Measurements from ENCODE around the gene LRPAP1.
"Not testable (repeated sequence)": the region's sequence is repeated elsewhere in the genome, so short reads cannot be mapped to it uniquely, and the experiment has no call there.

Gene LRPAP1

DNA sequence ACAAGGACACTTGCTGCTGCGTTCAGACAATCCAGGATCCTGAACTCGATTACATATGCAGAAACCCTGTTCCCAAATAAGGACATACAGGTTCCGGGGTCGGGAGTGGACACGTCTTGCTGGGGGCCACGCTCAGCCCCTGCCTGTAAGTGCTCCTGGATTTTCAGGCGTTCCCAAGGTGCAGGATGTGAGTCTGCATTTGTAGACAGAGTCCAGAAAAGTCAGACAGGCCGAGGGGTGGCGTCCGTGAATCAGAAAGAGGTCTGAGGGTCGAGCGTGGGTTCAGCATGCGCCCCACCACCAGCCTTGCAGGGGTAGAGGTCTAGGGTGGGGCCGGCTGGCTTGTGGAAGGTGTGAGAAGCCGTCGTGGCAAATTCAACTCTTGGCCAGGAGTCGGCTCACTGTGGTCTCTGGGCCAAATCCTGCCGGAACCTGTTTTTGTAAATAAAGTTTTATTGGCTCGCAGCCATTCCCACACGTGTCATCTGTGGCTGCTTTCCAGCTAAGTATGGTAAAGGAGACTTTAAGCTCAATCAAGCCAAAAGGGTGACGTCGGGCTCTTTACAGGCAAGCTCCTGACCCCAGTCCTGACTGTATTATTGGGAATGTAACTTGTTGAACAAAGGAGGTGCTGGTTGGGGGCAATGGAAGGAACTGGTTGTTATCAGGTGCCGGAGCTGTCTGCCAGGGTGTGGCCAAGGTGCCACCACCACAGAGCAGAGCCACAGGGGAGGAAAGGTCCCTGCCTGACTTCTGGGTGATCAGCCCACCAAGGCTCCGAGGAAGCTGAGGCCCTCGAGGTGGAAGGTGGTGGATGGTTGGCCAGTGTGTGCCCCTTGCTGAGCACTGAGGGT is 61.8 kb downstream of the LRPAP1 start:
- DNase-seq: no peak

DNA sequence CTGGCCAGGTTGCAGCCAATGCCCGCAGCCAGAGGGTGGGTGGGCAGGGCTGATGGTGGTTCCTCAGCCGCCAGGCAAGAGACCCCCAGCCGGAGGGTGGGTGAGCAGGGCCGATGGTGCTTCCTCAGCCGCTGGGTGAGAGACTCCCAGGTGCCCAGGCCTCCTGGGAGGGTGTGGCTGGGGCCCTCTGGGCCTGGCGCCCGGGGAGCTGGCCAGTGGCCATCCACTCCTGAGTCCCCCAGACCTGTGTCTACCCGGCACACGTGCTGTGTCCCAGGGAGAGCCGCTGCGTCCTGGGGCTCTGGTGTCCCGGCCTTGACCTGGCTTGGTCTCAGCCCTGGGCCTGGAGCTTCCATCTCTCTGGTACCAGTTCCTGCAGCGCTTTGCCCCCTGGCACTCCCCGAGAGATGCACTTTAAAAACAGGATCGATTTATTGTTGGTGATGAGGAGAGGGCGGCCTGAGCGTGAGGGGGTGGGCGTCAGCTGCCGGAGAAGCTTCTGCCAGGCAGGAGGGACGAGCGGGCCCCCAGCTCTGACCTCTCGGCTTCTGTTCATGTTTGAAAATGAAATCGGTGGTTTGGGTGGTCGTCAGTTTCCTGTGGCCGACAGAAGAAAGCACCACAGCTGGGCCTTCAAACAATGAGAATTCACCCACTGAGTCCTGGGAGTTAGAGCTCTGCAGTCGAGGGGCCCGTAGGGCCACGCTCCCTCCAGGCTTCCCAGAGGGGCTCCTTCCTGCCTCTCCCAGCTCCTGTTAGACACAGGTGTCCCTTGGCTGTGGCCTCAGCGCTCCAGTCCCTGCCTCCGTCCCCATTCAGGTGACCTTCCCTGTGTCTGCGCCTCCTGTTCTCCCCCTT is 62.6 kb downstream of the LRPAP1 start:
- DNase-seq: no peak

DNA sequence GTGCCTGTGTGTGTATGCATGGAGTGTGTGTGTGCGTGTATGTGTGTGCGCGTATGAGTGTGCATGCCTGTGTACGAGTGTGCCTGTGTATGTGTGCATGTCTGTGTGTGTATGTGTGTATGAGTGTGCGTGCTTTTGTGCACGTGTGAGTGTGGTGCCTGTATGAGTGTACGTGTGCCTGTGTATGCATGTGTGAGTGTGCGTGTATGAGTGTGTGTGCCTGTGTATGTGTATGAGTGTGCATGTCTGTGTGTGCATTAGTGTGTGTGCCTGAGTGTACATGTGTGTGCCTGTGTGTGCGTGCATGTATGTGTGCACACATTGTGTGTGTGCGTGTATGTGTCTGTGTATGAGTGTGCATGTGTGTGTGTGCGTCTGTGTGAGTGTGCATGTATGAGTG is 63.4 kb downstream of the LRPAP1 start:
- DNase-seq: no peak

DNA sequence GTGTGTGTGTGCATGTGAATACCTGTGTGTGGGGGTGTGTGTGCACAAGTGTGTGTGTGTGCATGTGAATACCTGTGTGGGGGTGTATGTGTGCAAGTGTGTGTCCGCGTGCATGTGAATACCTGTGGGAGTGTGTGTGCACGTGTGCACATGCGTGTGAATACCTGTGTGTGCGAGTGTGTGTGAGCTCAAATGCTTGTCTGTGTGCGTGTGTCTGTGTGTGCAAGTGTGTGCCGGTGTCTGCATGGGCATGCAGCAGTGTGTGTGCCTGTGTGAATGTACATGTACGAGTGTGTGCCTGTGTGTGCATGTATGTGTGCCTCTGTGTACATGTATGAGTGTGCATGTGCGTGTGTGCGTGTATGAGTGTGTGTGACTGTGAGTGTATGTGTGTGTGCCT is 64.1 kb downstream of the LRPAP1 start:
- DNase-seq: no peak

DNA sequence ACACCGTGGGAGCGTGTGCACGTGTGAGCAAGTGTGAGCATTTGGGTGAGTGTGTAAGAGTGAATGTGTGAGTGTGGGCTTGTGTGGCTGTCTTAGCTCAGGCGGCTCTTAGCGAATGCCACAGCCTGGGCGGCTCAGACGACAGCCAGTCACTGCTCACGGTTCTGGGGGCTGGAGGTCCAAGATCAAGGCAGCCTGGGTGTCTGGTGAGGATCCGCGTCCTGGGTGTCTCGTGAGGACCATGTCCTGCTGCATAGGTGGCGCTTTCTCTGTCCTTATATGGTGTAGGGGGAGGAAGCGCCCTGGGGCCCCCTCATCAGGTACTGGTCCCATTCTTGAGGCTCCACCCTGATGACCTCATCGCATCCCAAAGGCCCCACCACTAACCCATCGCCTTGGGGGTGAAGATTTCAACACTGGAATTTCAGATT is 64.6 kb downstream of the LRPAP1 start:
- no peak for DNase-seq

DNA sequence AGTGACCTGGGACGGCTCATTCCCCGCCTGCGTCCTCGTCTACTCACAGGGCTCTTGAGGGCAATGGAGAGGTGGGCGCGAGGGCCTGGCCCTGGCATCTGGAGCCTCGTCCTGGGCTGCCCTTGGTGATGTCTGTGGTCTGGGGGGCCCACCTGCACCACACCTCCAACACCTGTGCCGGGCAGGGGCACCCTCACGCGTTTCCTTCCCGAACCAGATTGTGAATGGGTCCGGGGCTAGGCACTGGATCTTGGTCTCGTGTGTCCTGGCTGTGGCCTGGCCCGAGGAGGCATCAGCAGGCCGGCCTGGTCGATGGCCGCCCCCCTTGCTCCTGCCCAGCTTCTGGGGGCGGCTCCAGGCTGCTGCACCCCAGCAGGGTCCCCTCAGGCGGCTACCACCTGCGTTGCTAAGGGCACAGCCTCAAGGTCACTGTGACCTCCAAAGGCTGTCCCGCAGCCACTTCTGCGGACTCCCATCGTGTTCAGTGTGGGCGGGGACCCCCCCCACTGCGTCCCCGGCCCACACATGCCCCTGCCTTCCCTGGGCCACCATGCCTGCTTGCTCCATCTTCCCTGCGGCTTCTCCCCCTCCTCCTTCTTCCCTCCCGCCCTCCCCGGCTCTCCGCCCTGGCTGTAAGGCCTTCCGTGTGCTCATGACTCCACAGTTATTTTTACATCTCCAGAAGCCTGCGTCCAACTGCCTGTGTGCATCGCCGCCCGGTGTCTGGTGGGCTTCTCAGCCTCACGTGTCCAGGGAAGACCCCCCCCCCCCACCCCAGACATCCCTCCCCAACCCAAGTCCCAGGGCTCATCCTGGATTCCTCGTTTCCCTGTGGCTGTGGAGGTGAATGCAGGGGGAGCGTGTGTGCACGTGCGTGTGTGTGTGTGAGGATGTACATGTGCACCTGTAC is 65.3 kb downstream of the LRPAP1 start:
- DNase-seq: no peak

DNA sequence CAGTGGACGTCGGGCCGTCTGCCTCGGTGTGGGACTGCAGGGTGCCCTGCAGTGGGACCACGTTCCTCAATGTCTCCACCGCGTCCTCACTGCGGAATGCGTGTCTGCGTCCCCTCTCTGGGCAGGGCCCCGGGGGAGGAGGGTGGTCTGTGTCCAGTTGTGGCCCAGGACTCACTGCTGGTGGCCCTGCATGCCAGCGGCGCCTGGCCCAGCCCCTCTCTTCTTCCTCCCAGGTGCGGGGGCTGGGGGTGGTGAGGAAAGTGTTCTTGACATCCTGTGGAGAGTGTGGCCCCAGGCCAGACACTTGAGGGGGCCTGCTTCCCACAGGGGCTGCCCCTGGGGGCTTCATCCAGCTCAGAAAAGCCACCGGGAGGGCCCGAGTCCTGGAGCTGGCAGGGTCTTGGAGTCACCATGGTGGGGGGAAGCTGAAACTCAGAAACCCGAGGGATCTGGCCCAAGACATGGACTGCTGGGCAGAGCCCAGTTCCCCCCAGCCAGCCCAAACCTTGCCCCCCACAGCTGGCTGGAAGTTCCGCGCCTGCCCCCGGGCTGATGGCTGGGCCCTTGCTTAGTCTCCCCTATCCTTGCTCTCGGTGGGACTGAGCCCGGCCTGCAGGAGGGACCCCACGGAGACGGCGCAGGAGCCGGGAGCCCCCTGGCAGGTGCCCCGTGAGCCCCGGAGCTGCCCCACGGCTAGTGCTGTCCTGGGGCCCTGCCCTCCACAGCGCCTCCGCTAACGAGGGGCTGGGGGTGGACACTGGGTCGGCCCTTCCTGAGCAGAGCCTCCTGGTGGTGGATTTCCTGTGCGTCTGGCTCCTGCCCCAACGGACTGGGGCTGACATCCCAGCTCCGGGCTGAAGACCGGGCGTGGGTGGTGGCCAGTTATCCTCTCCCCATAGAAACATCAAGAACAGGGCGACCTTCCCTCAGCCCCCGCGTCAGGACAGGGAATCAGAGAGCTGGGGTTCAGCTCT is 66.2 kb downstream of the LRPAP1 start:
- no peak for DNase-seq

DNA sequence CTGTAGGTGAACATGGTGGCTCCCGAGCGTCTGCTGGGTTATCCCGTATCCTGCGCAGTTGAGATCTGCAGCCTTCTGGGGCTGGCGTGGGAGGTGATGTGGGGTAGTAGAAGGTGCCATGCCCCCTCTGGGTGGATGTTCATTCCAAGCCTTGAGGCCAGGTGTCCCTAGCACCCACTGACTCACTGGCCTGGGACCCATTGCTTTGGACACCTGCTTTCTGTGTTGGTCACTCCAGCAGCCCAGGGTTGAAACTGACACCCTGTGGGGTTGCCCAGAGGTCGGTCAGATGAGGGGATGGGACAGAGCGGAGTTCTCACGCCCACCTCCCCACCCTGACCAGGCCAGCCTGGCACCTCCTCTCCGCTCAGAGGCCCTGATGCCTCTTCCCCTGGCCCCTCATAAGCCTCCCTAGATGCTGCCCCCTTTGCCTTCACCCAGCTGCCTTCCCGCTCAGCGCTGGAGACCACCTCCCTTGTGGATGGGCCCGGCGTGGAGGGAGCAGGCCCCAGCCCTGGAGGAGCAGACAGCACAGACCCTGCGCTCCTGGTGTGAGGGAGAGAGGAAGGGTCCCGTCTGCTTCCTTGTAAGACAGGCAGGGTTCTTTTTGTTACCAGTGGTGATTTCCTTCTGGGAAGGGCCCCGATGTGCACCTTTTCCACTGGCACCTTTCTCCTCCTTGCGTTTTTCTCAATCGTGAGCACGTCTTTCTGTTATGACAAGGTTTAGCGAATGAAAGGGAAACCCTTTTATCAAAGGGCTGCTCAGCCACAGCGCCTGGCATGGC is 67.1 kb downstream of the LRPAP1 start:
- no peak for DNase-seq

DNA sequence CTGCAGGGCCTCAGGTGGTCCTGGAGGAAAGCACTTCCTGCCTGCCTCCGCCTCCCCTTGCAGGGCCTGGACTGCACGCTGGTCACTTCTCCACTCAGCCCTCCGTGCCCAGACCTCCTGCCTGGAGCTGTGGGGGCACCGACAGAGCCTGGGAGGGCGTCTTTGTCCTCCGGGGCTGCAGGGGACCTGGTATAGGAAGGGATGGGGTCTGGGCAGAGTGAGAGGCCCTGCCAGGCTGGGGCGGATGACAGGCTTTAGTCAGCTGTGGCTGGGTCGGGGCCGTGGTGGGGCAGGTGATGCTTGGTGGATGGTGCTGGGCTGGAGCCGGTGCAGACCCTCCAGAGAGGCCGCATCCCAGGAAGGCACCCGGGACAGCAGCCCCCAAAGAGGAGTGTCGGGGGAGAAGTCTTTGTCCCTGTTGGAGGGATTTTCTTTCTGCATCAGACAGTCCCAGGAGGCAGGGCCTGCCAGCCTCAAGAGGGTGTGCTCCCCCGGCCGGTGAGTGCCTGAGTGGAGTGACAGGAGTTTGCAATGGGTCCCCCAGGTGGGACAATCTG is 67.8 kb downstream of the LRPAP1 start:
- DNase-seq: no peak

DNA sequence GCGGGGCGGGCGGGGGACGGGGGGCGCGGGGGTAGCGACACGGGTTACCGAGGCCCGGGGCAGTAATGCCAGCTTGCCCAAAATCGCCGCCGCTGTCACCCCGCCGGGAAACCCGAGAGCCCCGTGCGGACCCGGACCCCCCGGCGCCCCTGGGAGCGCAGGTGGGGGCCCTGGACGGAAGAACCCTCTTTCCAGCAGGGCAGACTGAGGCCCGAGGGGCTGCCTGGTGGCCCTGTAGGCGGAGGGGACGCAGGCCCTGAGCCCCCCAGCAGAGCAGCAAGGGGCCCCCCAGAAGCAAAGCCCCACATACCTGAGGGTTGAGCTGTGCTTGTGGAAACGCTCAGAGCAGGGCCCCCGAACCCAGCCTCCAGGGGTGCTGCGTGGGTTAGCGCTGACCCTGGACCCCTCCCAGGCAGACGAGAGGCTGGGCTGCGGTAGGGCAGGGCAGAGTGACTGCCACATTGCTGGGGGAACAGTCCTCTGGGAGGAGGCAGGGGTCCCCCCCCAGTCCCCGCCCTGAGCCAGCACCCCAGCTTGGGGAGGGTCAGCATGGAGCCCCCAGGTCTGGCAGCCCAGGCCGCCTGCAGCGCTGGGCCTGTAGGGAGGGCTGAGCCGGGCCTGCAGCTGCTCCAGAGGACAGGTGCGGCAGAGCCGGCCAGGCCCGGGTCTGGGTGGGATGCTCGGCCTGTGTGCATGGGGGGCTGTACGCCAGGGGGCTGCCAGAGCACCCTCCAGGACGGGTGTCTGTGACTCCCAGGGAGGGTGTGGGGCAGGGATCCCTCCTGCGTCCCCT is 68.5 kb downstream of the LRPAP1 start:
- DNase-seq: no peak

DNA sequence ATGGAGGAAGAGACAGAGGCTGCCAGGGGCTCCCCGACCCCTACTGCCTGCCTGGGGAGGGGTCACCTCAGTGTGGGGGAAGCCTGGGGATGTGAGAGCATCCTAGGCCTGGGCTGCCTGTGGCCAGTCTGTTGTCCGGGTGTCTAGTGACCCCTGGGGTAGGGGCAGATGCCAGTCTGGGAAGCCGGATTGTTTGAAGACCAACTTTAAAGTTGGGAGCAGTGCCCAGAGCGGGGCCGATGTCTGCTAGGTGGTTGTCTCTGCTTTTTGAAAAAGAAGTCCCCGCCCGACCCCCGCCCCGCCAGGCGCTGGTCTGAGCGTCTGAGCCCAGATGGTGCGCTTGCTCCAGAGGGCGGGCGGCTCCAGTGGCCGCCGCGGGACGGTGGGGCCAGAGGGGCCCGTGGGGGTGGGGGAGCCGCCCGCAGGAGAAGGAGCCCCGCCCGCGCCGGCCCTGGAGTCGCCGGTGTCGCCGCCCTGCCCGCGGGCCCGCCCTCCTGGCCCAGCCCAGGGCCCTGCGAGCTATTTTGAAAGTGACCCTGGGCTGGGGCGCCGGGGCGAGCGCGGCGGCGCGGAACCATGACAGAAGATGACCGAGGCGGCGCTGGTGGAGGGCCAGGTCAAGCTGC is 69.3 kb downstream of the LRPAP1 start, which contains the start of gene DOK7:
Gene DOK7 (plus strand): TSS at position 517 of the 626 bp plus-strand sequence. CDS start 70 bp downstream, at position 587.
- DNase-seq: no peak

DNA sequence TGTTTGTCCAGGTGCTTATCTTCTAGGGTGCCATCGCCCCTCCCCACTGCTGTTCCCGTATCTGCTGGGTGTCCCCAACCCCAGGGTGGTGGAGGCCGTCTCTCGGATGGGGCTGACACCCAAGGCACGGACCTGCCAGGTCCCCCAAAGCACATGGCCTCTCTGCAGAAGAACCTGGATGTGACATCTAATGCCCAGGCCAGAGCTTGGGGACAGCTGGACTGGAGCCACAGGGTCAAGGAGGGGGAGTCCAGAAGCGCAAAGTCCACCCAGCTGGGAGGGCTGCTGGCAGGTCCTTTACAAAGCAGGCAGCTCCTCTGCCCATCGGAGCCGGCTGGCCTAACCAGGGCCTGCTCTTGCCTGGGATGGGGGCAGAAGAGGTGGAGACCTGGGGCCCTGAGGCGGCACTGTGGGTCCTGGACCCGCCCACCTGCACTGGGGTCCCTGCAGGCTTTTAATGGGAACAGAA is 69.9 kb downstream of the LRPAP1 start:
- no peak for DNase-seq

DNA sequence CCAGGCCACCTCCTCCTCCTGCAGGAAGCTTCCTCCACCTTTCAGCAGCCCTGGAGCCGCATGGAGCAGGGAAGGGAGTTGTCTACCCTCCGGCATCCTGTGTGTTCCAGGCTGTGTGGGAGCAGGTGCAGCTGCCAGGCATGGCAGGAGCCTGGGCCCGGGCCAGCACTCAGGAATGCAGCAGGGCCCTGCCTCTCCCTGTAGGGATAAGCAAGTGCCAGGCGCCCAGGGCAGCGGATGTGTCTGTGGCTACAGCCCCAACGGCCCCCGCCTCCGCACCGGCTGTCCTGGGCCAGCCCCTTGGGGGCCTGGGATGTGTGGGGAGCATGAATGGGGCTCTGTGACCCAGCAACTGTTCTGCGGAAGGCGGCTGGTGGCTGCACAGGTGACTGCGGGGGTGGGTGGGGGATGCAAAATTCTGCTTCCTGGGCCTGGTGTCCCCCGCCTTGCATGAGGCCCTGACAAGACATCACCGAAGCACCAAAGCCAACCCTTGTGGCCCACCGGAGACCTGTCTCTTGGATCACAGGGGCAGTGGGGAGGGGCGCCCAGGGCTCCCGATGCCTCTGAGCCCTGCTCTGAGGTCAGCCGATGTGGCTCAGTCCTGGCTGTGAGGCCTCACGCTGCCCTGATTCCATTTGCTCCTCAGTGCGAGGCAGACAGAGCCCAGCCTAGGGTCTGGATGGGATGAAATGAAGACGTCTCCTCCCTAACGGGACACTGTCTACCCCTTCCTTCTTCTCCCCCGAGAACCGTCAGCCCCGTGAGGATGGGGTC is 70.5 kb downstream of the LRPAP1 start:
- no peak for DNase-seq

DNA sequence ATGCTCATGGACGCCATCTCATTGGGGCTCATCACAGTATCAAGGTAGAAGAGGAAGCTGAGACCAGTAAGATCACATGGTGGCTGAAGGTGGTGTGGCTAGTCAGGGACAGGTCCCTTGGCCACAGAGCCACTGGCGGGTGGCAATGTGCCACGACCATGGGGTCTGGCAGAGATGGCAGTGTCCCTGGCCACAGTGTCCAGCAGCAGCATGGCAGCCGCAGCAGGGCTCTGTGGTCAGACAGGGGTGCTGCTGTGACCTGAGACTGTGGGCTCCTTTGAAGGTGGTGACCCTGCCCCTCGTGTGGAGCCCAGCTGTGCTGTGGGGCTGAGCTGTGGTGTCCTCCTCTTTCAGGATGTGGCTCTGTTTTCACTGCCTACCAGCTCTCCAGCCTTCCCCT is 71.3 kb downstream of the LRPAP1 start:
- no peak for DNase-seq

DNA sequence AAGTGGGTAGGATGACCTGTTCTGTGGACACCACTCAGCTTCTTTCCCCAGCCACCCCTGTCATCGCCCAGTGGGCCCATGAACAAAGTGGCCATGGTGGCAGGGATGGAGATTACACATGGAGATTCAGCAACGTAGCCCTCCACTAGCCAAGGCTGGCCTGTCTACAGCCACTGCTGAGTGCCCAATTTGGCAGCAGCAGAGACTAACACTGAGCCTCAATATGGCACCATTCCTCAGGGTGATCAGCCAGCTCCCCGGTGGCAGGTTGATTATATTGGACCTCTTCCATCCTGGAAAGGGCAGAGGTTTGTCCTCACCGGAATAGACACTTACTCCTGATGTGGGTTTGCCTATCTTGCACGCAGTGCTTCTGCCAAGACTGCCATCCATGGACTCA is 73.1 kb downstream of the LRPAP1 start:
- DNase-seq: not testable (repeated sequence)

DNA sequence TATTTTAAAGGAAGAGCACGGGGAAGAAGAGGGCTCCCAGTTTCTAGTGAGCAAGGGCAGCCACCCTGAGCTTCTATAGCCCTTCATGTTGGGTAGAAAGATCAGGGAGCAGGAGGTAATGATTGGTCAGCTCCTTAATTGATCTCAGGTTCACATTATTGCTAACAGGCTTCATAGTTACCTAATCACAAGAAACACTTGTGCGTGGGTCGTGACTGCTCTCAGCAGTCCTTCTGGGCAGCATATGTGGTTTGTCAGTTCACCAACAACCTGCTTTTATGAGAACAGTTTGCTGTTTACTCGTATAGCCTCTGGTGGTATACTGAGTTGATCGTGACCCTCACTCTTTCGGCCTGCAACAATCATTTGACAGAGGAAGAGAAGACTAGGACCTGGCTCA is 73.9 kb downstream of the LRPAP1 start:
- no peak for DNase-seq

DNA sequence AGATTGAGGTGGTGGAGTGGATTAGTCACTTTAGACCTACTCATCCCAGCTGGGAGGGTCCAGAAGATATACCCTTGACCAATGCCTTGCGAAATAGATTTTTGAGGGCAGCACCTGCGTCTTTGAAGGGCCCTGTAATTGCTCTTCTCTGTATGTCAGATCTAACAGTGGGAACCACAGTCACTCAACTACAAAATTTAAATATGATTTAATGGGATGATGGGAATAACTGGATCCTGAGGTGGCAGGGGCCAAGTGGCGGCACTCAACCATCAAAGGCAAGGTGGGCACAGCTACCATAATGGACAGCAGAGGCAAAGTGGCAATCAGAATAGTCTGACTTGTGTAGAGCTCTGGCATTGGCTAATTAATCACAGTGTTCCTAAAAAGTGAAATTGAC is 76.6 kb downstream of the LRPAP1 start:
- DNase-seq: not testable (repeated sequence)
